A549 (cell line): ENCODE results near the gene PMS1.
"Not testable (repeated sequence)": the region's sequence is repeated elsewhere in the genome, so short reads cannot be mapped to it uniquely, and the experiment has no call there.

Experiments used
- CBX2 ChIP-seq: fragments of 200-600 bp; sonication (generic); IDR thresholded peaks from 2 replicates; pipeline ENCODE4 v1.6.1; 2016; ENCODE audit warnings: low read depth, mild to moderate bottlenecking, borderline replicate concordance
- CTCF ChIP-seq: fragments of >200 bp; sonication (Bioruptor Twin); formaldehyde crosslinking; IDR thresholded peaks from 3 replicates; pipeline ENCODE4 v1.5.1; 2016

DNA sequence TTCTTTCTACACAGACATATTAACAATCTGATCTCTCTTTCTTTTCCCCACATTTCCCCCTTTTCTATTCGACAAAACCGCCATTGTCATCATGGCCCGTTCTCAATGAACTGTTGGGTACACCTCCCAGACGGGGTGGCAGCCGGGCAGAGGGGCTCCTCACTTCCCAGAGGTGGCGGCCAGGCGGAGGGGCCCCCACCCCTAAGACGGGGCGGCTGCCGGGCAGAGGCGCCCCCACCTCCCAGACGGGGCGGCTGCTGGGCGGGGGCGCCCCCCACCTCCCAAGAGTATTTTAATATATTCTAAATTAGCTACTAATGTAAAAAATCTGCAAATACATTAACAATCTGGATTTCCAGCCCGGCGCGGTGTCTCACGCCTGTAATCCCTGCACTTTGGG is 24.1 kb upstream of the PMS1 start:
- not testable (repeated sequence) for TF ChIP-seq CBX2, CTCF
